ENCODE data around the gene LOXHD1.

The LOXHD1 gene

GRCh38 chr18:46448347-46448746, 208.7 kb downstream of the LOXHD1 start:
- Histone ChIP-seq H3K4me3 (ENCODE audit: low read length) (no peak overlapping the region), H3K36me3 (ENCODE audit: insufficient read depth, low read length) (peaks cover 26% of the 10 kb centered on the region), H2AFZ (ENCODE audit: low read depth, low read length) (no peak overlapping the region), H3K9me3 (ENCODE audit: low read length) (peaks cover 2% of the 10 kb centered on the region), H3K27me3 (ENCODE audit: insufficient read depth, low read length) (no peaks in the 10 kb centered on the region), H3K4me1 (ENCODE audit: insufficient read depth, low read length) (no peaks in the 10 kb centered on the region)

DNA sequence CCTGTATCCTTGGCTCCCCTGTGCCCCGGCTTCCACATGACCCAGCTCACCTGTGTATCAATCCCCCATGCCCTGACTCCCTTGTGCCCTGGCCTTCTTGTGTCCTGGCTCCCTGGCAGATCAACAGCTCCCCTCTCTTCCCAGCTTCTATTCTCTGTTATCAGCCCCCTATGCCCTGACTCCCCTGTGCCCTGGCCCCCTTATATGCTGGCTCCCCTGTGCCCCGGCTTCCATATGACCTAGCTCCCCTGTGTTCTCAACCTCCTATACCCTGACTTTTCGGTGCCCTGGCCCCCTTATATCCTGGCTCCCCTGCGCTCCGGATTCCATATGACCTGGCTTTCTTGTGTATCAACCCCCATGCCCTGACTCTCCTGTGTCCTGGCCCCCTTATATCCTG, 209.2 kb downstream of the LOXHD1 start:
- H3K27me3 ChIP-seq (ENCODE audit: insufficient read depth, low read length), result no peaks in the 10 kb centered on the region
- peaks cover 26% of the 10 kb centered on the region for H3K36me3 ChIP-seq (ENCODE audit: insufficient read depth, low read length)
- no peaks in the 10 kb centered on the region for H3K4me1 ChIP-seq (ENCODE audit: insufficient read depth, low read length)
- no peak overlapping the region for H3K4me3 ChIP-seq (ENCODE audit: low read length)
- no peak overlapping the region for H2AFZ ChIP-seq (ENCODE audit: low read depth, low read length)
- H3K9me3 ChIP-seq (ENCODE audit: low read length), result peaks cover 2% of the 10 kb centered on the region

DNA sequence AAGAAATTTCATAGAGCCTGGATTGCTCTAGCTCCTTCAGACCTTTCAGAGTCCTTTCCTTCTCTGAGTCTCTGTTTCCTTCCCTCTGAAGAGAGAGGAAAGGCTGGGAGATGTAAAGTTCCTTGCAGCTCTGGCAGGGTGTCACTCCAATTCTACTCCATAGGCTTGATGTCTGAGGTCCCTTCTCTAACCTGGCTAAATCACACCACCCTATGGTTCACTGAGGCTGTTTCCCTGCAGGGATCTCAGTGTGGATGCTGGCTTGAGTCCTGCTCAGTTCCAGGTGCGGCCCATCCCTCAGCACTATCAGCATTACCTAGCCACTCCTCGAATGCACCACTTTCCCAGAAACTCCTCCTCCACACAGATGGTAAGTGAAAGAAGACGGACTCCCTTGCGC, 209.7 kb downstream of the LOXHD1 start:
- Histone ChIP-seq H3K4me1 (ENCODE audit: insufficient read depth, low read length) (no peaks in the 10 kb centered on the region), H3K9me3 (ENCODE audit: low read length) (peaks cover 2% of the 10 kb centered on the region), H3K27me3 (ENCODE audit: insufficient read depth, low read length) (no peaks in the 10 kb centered on the region), H2AFZ (ENCODE audit: low read depth, low read length) (no peak overlapping the region), H3K36me3 (ENCODE audit: insufficient read depth, low read length) (peaks cover 26% of the 10 kb centered on the region), H3K4me3 (ENCODE audit: low read length) (no peak overlapping the region)

GRCh38 chr18:46445522-46446313, 211.3 kb downstream of the LOXHD1 start:
- Histone ChIP-seq H3K27me3 (ENCODE audit: insufficient read depth, low read length) (no peaks in the 10 kb centered on the region), H3K9me3 (ENCODE audit: low read length) (peaks cover 2% of the 10 kb centered on the region), H3K4me1 (ENCODE audit: insufficient read depth, low read length) (no peaks in the 10 kb centered on the region), H3K36me3 (ENCODE audit: insufficient read depth, low read length) (peaks cover 25% of the 10 kb centered on the region), H3K4me3 (ENCODE audit: low read length) (no peak overlapping the region), H2AFZ (ENCODE audit: low read depth, low read length) (no peak overlapping the region)

GRCh38 chr18:46439037-46439436, 218.0 kb downstream of the LOXHD1 start:
- Histone ChIP-seq H3K27me3 (ENCODE audit: insufficient read depth, low read length) (no peaks in the 10 kb centered on the region), H3K4me3 (ENCODE audit: low read length) (no peak overlapping the region), H3K4me1 (ENCODE audit: insufficient read depth, low read length) (no peaks in the 10 kb centered on the region), H2AFZ (ENCODE audit: low read depth, low read length) (no peak overlapping the region), H3K9me3 (ENCODE audit: low read length) (no peaks in the 10 kb centered on the region), H3K36me3 (ENCODE audit: insufficient read depth, low read length) (peaks cover 26% of the 10 kb centered on the region)

DNA sequence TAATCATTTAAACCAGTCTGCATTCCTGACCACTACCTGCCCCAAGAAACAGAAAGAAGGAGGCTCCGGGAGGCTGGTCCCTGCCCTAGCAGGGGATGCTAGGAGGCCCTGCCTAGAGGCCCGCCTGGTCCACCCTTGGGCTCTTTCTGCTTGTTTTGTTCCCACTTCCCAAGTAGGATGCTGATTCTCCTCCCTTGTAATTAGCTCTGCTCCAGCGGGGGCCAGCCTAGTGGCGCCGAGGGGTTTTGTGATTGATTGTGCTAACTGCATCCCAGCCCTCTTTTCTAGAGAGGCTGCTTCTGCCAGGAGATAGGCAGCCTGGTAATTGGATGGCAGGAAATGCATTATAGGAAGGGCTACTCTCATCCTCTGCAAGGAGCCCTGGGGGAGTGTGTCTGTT, 220.0 kb downstream of the LOXHD1 start:
- Histone ChIP-seq H3K27me3 (ENCODE audit: insufficient read depth, low read length) (no peaks in the 10 kb centered on the region), H3K4me1 (ENCODE audit: insufficient read depth, low read length) (peaks cover under 1% of the 10 kb centered on the region), H3K4me3 (ENCODE audit: low read length) (no peak overlapping the region), H3K9me3 (ENCODE audit: low read length) (no peaks in the 10 kb centered on the region), H3K36me3 (ENCODE audit: insufficient read depth, low read length) (peaks cover 26% of the 10 kb centered on the region), H2AFZ (ENCODE audit: low read depth, low read length) (no peak overlapping the region)

DNA sequence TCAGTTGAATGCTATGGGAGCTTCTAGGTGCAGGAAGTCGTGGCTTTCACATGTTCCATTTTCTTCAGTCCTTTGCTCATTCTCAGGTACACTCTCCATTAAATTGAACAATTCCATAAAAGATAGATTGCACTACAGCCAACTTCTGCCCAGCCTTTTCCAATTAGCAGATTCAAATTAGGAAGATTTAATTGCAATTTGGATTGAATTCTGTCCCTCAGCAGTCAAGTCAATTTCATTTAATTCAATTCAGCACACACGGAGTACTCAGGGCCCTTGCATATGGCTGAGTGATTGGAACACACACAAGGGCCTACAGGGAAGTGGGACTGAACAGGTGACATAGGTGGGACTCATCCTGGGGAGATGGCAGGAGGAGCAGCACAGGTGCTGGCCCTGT, 220.4 kb downstream of the LOXHD1 start:
- Histone ChIP-seq H3K4me1 (ENCODE audit: insufficient read depth, low read length) (peaks cover 5% of the 10 kb centered on the region), H3K36me3 (ENCODE audit: insufficient read depth, low read length) (peaks cover 26% of the 10 kb centered on the region), H2AFZ (ENCODE audit: low read depth, low read length) (no peak overlapping the region), H3K27me3 (ENCODE audit: insufficient read depth, low read length) (no peaks in the 10 kb centered on the region), H3K4me3 (ENCODE audit: low read length) (no peak overlapping the region), H3K9me3 (ENCODE audit: low read length) (no peaks in the 10 kb centered on the region)

DNA sequence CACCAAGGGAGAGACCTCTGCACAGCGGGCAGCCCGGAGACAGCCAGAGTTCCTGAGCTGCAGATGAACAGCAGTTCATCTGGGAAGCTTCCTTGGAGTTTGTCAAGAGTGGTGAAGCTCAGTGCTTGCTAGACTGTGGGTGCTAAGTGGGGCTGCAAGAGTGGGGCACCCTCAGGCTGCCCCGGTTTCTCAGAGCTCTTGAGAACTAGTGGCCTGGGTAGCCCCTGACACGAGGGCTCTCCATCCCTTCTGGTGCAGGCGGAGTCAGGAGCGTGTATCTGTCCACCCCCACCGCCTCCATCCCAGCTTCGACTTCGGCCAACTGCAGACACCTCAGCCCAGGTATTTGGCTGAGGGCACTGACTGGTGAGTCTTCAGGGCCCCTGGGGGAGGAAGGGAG, 222.0 kb downstream of the LOXHD1 start:
- Histone ChIP-seq H3K4me1 (ENCODE audit: insufficient read depth, low read length) (peaks cover 8% of the 10 kb centered on the region), H3K36me3 (ENCODE audit: insufficient read depth, low read length) (peaks cover 23% of the 10 kb centered on the region), H3K9me3 (ENCODE audit: low read length) (no peaks in the 10 kb centered on the region), H3K4me3 (ENCODE audit: low read length) (no peak overlapping the region), H2AFZ (ENCODE audit: low read depth, low read length) (no peak overlapping the region), H3K27me3 (ENCODE audit: insufficient read depth, low read length) (no peaks in the 10 kb centered on the region)

- Histone ChIP-seq H2AFZ (ENCODE audit: low read depth, low read length) (no peak overlapping the region), H3K27me3 (ENCODE audit: insufficient read depth, low read length) (no peaks in the 10 kb centered on the region), H3K4me3 (ENCODE audit: low read length) (no peak overlapping the region), H3K36me3 (ENCODE audit: insufficient read depth, low read length) (peaks cover 22% of the 10 kb centered on the region), H3K9me3 (ENCODE audit: low read length) (no peaks in the 10 kb centered on the region), H3K4me1 (ENCODE audit: insufficient read depth, low read length) (peaks cover 8% of the 10 kb centered on the region)
Observed at GRCh38 chr18:46434629-46435028, 222.4 kb downstream of the LOXHD1 start.

GRCh38 chr18:46433121-46433826, 223.7 kb downstream of the LOXHD1 start:
- H3K36me3 ChIP-seq (ENCODE audit: insufficient read depth, low read length), result peaks cover 15% of the 10 kb centered on the region
- no peak overlapping the region for H3K4me3 ChIP-seq (ENCODE audit: low read length)

DNA sequence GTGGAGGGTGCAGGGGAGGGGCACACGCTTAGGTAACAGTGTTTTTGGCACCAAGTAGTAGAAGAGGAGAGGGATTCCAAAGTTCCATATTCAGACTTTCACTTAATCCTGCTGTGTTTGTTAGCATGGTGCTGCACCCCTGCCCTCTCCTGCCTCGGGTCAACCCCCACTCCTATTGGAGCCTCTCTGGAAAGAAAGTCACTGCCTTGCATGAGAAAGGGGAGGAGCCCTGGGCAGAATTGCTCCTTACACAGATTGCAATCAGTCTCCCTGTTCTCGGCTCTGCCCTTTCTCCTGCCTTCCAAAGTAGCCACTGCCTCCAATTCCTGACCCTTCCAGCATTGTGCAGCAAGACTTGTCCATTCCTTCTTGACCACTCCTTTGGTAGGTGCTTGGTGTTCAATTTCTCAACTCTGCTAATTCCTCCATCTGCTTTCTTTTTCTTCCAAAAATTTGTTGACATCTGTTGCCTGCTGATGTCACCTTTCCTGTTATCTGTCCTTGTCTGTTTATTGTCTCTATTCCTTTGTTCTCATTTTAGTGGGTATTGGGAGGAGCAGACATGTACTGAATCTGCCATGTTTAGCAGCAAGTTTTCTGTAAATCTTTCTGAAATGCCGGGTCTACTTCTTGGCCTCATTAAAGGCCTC, 225.4 kb downstream of the LOXHD1 start:
- Histone ChIP-seq H3K4me3 (ENCODE audit: low read length) (no peak overlapping the region), H3K4me1 (ENCODE audit: insufficient read depth, low read length) (peaks cover 11% of the 10 kb centered on the region), H3K27me3 (ENCODE audit: insufficient read depth, low read length) (no peaks in the 10 kb centered on the region), H3K9me3 (ENCODE audit: low read length) (no peaks in the 10 kb centered on the region), H3K36me3 (ENCODE audit: insufficient read depth, low read length) (peaks cover 15% of the 10 kb centered on the region), H2AFZ (ENCODE audit: low read depth, low read length) (no peak overlapping the region)

More at GRCh38 chr18:46433121-46433826, 223.7 kb downstream of the LOXHD1 start:
- Histone ChIP-seq H3K27me3 (ENCODE audit: insufficient read depth, low read length) (no peaks in the 10 kb centered on the region), H3K4me1 (ENCODE audit: insufficient read depth, low read length) (peaks cover 11% of the 10 kb centered on the region), H2AFZ (ENCODE audit: low read depth, low read length) (no peak overlapping the region), H3K9me3 (ENCODE audit: low read length) (no peaks in the 10 kb centered on the region)

GRCh38 chr18:46429649-46430224, 227.3 kb downstream of the LOXHD1 start:
- Histone ChIP-seq H3K36me3 (ENCODE audit: insufficient read depth, low read length) (peaks cover 7% of the 10 kb centered on the region), H3K4me3 (ENCODE audit: low read length) (no peak overlapping the region), H3K4me1 (ENCODE audit: insufficient read depth, low read length) (peaks cover 11% of the 10 kb centered on the region), H2AFZ (ENCODE audit: low read depth, low read length) (no peak overlapping the region), H3K27me3 (ENCODE audit: insufficient read depth, low read length) (no peaks in the 10 kb centered on the region), H3K9me3 (ENCODE audit: low read length) (no peaks in the 10 kb centered on the region)

DNA sequence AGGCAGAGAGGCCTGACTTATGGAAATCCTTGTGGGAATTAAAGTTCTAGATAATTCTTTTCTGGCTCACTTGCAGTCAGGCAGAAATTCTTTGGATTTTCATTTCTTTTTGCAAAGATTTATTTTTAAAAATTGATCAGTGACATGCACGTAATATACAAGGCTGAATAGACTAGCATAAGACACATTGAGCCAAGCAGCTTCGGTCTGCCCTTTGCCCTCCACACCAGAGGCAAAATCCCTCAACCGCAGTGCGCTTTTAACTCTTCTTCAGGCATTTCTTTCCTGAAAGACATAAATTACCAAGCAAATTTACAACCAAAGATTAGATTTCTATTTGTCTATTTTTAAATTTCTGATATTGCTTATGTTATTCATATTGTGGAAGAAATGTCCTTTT, 227.9 kb downstream of the LOXHD1 start:
- Histone ChIP-seq H3K27me3 (ENCODE audit: insufficient read depth, low read length) (no peaks in the 10 kb centered on the region), H3K36me3 (ENCODE audit: insufficient read depth, low read length) (peaks cover 2% of the 10 kb centered on the region), H3K4me1 (ENCODE audit: insufficient read depth, low read length) (peaks cover 11% of the 10 kb centered on the region)

More for the DNA sequence above, 227.9 kb downstream of the LOXHD1 start:
- no peak overlapping the region for H3K4me3 ChIP-seq (ENCODE audit: low read length)
- no peaks in the 10 kb centered on the region for H3K9me3 ChIP-seq (ENCODE audit: low read length)
- no peak overlapping the region for H2AFZ ChIP-seq (ENCODE audit: low read depth, low read length)

All from neuron (in vitro differentiated cells).